ENCODE data around the gene CD300LF.

DNA sequence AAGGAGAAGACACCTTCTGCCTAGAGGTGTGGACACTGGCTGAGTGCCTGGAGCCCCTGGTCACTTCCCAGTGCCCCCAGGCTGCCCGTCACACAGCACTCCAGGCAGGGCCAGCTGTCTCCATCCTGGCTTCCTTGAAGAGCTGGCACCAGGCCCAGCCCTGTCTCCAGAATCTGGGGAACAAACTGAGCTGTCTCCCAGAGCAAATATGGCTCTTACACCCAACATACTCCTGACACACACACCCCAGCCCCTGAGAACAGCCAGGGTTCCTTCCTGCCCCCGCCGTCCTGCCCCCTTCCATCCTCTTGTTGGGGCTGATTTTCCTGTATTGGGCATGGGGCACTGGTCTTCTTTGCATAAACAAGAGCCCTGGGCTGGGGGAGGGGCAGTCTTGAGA, 44.8 kb upstream of the CD300LF start:
- TF ChIP-seq CTCF (IDR thresholded peaks at IDR 0.05 in 8 of 11, conservative IDR thresholded peaks at IDR 0.05 in 3 of 11) = no peak
- no peak for TF ChIP-seq POLR2A (IDR thresholded peaks at IDR 0.05)
